GM13977 (cell line): ENCODE data around the gene GSG1L.

Experiments used
- DNase-seq: peaks from one replicate; pipeline ENCODE4 v3.0.0; 2012; ENCODE audit warnings: low spot score
- in situ Hi-C: fragments of 300-500 bp; cut with MboI; formaldehyde crosslinking; loops from one replicate; pipeline ENCODE4 v1.12.0; 2022; ENCODE audit warnings: low sequenced_read_pairs, low pct_unique_long_range_greater_than_20kb, mixed read lengths, inconsistent platforms; ENCODE audit not compliant: unreplicated experiment
- TF ChIP-seq, protein P1 (sequence below): IDR thresholded peaks from 2 replicates; pipeline ENCODE4 v1.5.1; 2012; ENCODE audit warnings: mild to moderate bottlenecking, control low read depth; ENCODE audit not compliant: insufficient read depth; ENCODE audit errors: extremely low read depth, missing control alignments

GSG1L gene

DNA sequence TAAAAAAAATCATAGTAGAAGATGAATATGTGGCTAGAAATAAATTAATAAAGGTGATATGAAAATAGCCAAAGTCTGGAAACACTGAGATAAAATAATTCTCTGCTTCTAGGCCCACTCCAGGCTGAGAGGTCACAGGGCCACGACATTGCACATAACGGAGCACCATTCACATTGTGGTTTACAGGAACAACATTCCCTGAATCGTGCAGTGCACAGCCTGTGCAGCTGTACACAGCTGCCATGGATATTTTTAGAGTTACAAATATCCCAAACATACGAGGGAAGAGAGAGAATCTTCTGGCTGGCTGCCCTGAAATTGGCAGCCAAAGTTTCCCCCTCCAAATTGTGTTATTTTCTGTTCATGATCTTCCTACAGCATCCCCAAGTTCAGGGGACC is 68.8 kb downstream of the GSG1L start:
- DNase-seq: no peak
- TF ChIP-seq, protein P1, sequence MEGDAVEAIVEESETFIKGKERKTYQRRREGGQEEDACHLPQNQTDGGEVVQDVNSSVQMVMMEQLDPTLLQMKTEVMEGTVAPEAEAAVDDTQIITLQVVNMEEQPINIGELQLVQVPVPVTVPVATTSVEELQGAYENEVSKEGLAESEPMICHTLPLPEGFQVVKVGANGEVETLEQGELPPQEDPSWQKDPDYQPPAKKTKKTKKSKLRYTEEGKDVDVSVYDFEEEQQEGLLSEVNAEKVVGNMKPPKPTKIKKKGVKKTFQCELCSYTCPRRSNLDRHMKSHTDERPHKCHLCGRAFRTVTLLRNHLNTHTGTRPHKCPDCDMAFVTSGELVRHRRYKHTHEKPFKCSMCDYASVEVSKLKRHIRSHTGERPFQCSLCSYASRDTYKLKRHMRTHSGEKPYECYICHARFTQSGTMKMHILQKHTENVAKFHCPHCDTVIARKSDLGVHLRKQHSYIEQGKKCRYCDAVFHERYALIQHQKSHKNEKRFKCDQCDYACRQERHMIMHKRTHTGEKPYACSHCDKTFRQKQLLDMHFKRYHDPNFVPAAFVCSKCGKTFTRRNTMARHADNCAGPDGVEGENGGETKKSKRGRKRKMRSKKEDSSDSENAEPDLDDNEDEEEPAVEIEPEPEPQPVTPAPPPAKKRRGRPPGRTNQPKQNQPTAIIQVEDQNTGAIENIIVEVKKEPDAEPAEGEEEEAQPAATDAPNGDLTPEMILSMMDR: no peak
- in situ Hi-C loops: no loop called here

GRCh38 chr16:27993587-27993986 is 69.9 kb downstream of the GSG1L start:
- in situ Hi-C loops: no loop called here
- TF ChIP-seq, protein P1: no peak
- DNase-seq: no peak

GRCh38 chr16:27991876-27992275 is 71.6 kb downstream of the GSG1L start:
- in situ Hi-C loops: no loop called here
- TF ChIP-seq, protein P1: no peak
- DNase-seq: no peak

- TF ChIP-seq, protein P1: no peak
- in situ Hi-C loops: no loop called here
Observed at GRCh38 chr16:27985981-27986380, 77.5 kb downstream of the GSG1L start.

GRCh38 chr16:27984121-27984520 is 79.4 kb downstream of the GSG1L start:
- in situ Hi-C loops: no loop called here
- DNase-seq: no peak
- TF ChIP-seq, protein P1: no peak

More at GRCh38 chr16:27985981-27986380, 77.5 kb downstream of the GSG1L start:
- no peak for DNase-seq

DNA sequence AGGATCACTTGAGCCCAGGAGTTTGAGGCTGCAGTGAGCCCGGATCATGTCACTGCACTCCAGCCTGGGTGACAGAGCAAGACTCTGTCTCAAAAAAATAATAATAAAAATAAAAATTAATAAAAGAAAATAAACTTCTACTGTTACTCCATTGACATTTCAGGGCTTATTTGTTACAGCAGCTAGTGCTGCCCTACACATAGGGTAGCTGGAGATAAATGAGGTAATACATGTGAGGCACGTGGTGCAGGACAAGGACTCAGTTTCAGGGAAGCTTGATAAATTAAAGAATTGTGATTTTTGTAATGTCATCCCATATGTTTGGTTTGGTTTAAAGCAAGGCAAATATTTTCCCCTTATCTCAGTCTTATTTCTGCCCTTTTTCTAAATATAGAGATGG is 80.3 kb downstream of the GSG1L start:
- TF ChIP-seq, protein P1: no peak
- no peak for DNase-seq
- in situ Hi-C loops: no loop called here

- no peak for DNase-seq
- TF ChIP-seq, protein P1: no peak
- in situ Hi-C loops: no loop called here
Observed at GRCh38 chr16:27982184-27982583, 81.3 kb downstream of the GSG1L start.
